Progenitor cell of endocrine pancreas (in vitro differentiated cells): Measurements from ENCODE around the gene FABP2. TPM values are rescaled to one million over a fixed set of nuclear protein-coding genes. Genes with fewer than 3 reads are reported as not detected.
"Not testable (repeated sequence)": the region's sequence is repeated elsewhere in the genome, so short reads cannot be mapped to it uniquely, and the experiment has no call there.

Experiments
- DNase-seq: peaks from one replicate; pipeline ENCODE4 v3.0.0; 2021; ENCODE audit warnings: low spot score; ENCODE audit not compliant: unreplicated experiment
- H3K27ac Mint-ChIP-seq: 2 replicates; pipeline ENCODE4 v1.8.0; 2021; ENCODE audit warnings: mild to moderate bottlenecking, moderate library complexity, mixed read lengths
- H3K27me3 Mint-ChIP-seq: 2 replicates; pipeline ENCODE4 v1.8.0; 2021; ENCODE audit warnings: mixed read lengths
- H3K36me3 Mint-ChIP-seq: 2 replicates; pipeline ENCODE4 v1.8.0; 2022; ENCODE audit warnings: mixed read lengths; ENCODE audit not compliant: insufficient read depth
- H3K4me1 Mint-ChIP-seq: 2 replicates; pipeline ENCODE4 v1.8.0; 2021; ENCODE audit warnings: low read depth, mixed read lengths
- H3K4me3 Mint-ChIP-seq: 2 replicates; pipeline ENCODE4 v1.8.0; 2021; ENCODE audit warnings: low read depth, mild to moderate bottlenecking, moderate library complexity, mixed read lengths
- H3K9me3 Mint-ChIP-seq: 2 replicates; pipeline ENCODE4 v1.8.0; 2021; ENCODE audit warnings: low read depth, mixed read lengths
- long read RNA-seq: library from polyadenylated mRNA; unstranded; transcript quantifications from one replicate; pipeline ENCODE4 v2.0.0, GENCODE V29; 2020
- total RNA-seq: library from RNA; stranded (reverse); gene quantifications from 2 replicates; pipeline ENCODE4 v1.2.1, GENCODE V29; 2021
- TF ChIP-seq, protein P1 (sequence below): fragments of 200-600 bp; sonication (generic); IDR thresholded peaks from one replicate; pipeline ENCODE4 v1.5.0; 2021; ENCODE audit warnings: antibody characterized with exemption, mild to moderate bottlenecking; ENCODE audit not compliant: unreplicated experiment

The FABP2 gene
- not detected in 2 replicates for total RNA-seq
- long read RNA-seq = 0 reads

DNA sequence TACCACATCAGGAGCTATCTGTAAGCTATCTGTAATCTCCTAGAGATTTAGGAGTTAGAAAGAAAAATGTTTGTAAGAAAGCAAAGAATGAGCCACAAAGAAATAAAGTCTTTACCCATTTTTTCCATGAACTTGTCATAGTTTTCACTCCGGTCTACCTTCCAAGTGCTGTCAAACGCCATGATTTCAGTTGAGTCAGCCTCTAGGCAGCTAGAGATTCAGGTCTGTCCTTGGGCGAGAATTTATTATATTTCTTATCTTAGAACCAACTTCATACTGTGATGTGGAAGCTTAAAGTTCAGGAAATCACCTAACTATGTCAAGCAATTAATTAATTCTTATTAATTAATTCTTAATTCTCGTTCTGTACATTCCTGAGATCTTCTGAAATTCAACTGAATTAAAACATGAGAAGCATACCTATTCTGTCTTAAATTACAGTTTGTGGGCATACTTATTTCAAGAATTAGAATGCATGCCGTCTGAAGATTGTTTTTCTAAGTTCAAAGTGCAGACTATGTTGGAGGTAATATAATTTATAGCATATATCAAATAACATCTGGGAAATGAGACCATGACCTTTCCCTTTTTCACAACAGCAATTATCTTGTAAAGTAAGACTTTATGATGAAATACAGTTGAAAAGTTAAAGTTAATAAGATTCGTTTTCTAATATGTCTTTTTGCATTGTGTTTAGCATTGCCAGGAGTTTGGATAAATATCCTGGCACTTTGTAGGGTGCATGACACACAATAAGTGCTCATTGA, at the start of gene FABP2:
FABP2 (minus strand) TSS at position 218 of the 767 bp plus-strand sequence; CDS start at position 182, 36 bp downstream.
- no peaks in the 10 kb centered on the region for H3K4me1 Mint-ChIP-seq
- TF ChIP-seq, protein P1, sequence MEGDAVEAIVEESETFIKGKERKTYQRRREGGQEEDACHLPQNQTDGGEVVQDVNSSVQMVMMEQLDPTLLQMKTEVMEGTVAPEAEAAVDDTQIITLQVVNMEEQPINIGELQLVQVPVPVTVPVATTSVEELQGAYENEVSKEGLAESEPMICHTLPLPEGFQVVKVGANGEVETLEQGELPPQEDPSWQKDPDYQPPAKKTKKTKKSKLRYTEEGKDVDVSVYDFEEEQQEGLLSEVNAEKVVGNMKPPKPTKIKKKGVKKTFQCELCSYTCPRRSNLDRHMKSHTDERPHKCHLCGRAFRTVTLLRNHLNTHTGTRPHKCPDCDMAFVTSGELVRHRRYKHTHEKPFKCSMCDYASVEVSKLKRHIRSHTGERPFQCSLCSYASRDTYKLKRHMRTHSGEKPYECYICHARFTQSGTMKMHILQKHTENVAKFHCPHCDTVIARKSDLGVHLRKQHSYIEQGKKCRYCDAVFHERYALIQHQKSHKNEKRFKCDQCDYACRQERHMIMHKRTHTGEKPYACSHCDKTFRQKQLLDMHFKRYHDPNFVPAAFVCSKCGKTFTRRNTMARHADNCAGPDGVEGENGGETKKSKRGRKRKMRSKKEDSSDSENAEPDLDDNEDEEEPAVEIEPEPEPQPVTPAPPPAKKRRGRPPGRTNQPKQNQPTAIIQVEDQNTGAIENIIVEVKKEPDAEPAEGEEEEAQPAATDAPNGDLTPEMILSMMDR = no peak
- H3K27me3 Mint-ChIP-seq = no peaks in the 10 kb centered on the region
- H3K36me3 Mint-ChIP-seq = no peaks in the 10 kb centered on the region
- no peak within 1 kb of the TSS for H3K27ac Mint-ChIP-seq
- no peaks in the 10 kb centered on the region for H3K9me3 Mint-ChIP-seq
- DNase-seq = no peak
- H3K4me3 Mint-ChIP-seq = no peak within 1 kb of the TSS

DNA sequence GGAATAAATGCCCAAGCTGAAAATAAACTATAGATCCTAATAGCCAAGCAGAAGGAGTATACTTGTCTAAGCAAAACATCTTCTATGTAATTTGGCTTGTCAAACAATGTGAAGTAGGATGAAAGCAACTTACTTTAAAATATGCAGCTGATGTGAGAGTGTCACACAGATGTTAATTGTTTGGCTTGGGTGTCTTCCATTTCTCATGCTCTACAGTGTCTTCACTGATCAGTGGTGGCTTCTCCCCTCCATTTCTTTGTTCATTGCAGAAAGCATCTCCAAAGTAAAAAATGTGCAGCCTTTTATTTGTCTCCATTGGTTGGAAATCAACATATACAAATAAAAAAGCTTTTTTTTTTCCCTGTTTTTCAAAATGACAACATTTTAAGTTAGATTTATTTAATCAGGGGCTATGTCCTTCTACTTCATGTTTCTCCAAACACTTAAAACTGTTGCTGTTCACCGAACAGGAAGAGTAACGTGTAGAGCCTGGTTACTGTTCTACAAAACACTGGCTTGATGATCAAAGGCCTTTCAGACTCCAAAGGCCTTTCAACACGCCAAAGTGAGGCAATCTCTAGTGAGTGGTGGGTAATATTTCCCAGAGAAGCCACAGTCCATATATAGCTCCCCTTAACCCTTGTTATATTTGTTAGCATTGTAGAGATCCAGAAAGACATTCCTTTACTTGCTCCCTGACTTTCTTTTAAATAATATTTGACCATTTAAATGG, 49.2 kb upstream of the FABP2 start:
- H3K27ac Mint-ChIP-seq, H3K4me1 Mint-ChIP-seq, H3K9me3 Mint-ChIP-seq, DNase-seq, H3K27me3 Mint-ChIP-seq, H3K4me3 Mint-ChIP-seq, H3K36me3 Mint-ChIP-seq: not testable (repeated sequence)

DNA sequence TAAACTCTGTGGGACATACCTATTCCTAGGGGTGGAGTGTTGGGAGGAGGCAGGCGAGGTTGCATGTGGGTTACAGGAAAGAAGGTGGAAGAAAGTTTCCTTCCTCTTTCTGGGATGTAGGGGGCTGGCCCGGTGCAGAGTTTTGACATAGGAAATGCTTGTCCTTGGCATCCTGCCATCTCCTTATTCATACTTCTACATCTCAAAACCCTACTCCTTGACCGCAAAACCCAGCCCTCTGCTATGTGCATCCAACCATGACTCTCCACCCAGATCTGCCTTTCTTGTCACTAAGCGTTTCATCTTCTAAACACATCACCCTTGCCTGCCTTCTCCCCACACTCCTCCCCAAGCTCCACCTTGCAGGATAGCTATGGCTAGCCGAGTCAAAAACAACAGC, 48.5 kb upstream of the FABP2 start:
- H3K4me3 Mint-ChIP-seq, H3K4me1 Mint-ChIP-seq, DNase-seq, H3K27me3 Mint-ChIP-seq, H3K36me3 Mint-ChIP-seq, H3K9me3 Mint-ChIP-seq: not testable (repeated sequence)
- H3K27ac Mint-ChIP-seq = peak overlapping the region; percentile 39

GRCh38 chr4:119366802-119367201, 44.9 kb upstream of the FABP2 start:
- H3K4me3 Mint-ChIP-seq, H3K36me3 Mint-ChIP-seq, H3K27me3 Mint-ChIP-seq: not testable (repeated sequence)

GRCh38 chr4:119364203-119364602, 42.3 kb upstream of the FABP2 start:
- H3K27me3 Mint-ChIP-seq, H3K36me3 Mint-ChIP-seq, H3K27ac Mint-ChIP-seq, H3K9me3 Mint-ChIP-seq, H3K4me3 Mint-ChIP-seq, DNase-seq, H3K4me1 Mint-ChIP-seq: not testable (repeated sequence)

More at GRCh38 chr4:119366802-119367201, 44.9 kb upstream of the FABP2 start:
- DNase-seq, H3K4me1 Mint-ChIP-seq, H3K9me3 Mint-ChIP-seq, H3K27ac Mint-ChIP-seq: not testable (repeated sequence)

- not testable (repeated sequence) for H3K27ac Mint-ChIP-seq, H3K4me1 Mint-ChIP-seq, H3K4me3 Mint-ChIP-seq, H3K27me3 Mint-ChIP-seq, H3K9me3 Mint-ChIP-seq, H3K36me3 Mint-ChIP-seq, DNase-seq
These were observed 41.4 kb upstream of the FABP2 start for GRCh38 chr4:119363372-119363771.

DNA sequence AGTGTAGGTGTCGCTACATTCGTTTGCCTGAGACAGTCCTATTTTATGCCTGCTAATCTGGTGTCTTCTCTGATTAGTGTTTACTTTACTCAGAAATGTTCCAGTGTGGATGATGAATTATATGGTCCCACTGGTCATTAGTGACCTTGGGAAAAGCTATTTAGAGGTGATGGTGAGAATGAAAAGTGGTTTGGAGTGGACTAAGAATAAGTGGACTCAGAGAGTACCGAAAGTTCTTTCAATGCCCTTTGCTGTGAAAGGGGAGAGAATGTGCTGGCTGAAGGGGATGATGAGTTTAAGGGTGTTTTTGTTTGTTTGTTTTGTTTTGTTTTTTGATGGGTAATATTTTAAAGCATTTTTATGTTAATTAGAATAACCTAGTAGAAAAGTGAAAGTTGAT, 40.5 kb upstream of the FABP2 start:
- not testable (repeated sequence) for H3K9me3 Mint-ChIP-seq, H3K27me3 Mint-ChIP-seq, H3K27ac Mint-ChIP-seq, H3K4me1 Mint-ChIP-seq, H3K36me3 Mint-ChIP-seq, H3K4me3 Mint-ChIP-seq, DNase-seq

GRCh38 chr4:119359873-119360272, 37.9 kb upstream of the FABP2 start:
- not testable (repeated sequence) for H3K36me3 Mint-ChIP-seq, H3K27ac Mint-ChIP-seq, H3K4me1 Mint-ChIP-seq, H3K27me3 Mint-ChIP-seq, DNase-seq, H3K9me3 Mint-ChIP-seq, H3K4me3 Mint-ChIP-seq

DNA sequence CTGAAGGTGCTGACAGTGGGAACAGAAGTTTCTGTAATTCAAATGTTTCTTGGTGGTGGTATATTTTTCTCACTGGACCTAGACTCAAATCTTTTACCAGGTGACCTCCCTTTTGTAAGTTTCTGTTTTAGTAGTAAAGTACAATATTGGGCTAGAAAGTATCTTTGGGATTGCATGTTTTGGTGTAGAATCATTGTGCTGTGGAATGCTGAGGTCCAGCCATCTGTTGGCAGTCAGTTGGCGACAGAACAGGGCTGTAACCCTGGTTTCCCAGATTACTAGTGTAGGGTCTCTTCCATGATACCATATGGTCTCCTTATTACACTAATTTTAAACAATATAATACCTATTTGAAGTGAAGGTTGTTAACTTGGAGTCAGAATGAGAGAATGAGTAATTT, 34.9 kb upstream of the FABP2 start:
- H3K4me3 Mint-ChIP-seq, H3K9me3 Mint-ChIP-seq, H3K36me3 Mint-ChIP-seq, H3K27me3 Mint-ChIP-seq, H3K27ac Mint-ChIP-seq, DNase-seq: not testable (repeated sequence)
- peaks cover 13% of the 10 kb centered on the region for H3K4me1 Mint-ChIP-seq

DNA sequence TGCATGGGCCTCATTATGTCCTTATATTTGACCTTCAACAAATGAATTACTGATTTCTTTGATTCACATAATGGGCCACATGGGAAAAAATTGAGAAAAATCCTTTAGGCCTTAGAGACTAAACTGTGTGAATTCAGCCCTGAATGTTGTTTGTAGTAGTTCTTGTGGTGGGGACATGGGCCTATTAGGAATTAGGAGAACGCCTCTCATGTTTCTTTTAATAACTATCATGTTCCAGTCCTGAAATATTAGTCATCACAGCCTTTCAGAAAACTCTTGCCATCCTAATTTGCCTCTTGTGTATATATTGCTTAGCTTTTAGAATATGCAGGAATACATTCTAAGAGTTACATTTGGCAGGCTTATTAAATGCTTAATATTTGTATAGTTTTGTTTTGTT, 34.1 kb upstream of the FABP2 start:
- H3K4me1 Mint-ChIP-seq = peaks cover 13% of the 10 kb centered on the region
- H3K4me3 Mint-ChIP-seq, H3K9me3 Mint-ChIP-seq, H3K27me3 Mint-ChIP-seq, H3K27ac Mint-ChIP-seq, H3K36me3 Mint-ChIP-seq, DNase-seq: not testable (repeated sequence)

DNA sequence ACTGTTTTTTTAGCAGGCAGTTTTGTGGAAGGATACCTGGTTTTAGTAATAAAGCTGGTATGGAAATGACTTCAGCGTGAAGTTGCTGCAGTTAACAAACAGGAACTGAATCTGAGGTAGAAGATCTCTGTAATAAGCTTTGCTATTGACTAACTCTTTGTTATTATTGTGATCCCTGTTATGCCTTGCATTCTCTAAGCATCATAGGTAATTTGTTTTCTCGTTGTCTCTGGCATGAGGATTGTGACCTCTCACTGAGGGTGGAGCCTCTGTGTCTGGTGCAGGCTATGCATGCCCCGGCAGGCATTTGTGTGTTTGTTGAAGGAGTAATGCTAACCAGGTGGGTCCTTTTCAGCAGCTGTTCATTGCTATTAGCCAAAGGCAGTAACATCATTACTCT, 31.4 kb upstream of the FABP2 start:
- not testable (repeated sequence) for H3K9me3 Mint-ChIP-seq, H3K36me3 Mint-ChIP-seq, DNase-seq, H3K27me3 Mint-ChIP-seq, H3K4me3 Mint-ChIP-seq
- Mint-ChIP-seq H3K4me1 (peaks cover 13% of the 10 kb centered on the region), H3K27ac (peak overlapping the region; percentile 92)

- H3K4me3 Mint-ChIP-seq, H3K9me3 Mint-ChIP-seq, H3K36me3 Mint-ChIP-seq, H3K27me3 Mint-ChIP-seq, DNase-seq, H3K27ac Mint-ChIP-seq, H3K4me1 Mint-ChIP-seq: not testable (repeated sequence)
These were observed 26.2 kb upstream of the FABP2 start for GRCh38 chr4:119348169-119348568.
